Pancreas (tissue), 10 donors: Measurements from ENCODE around the gene STK32A. TPM values are rescaled to one million over a fixed set of nuclear protein-coding genes. Genes with fewer than 3 reads are reported as not detected.

ENCODE experiments used
- ATAC-seq, 4 donors: fragments of 200-7000 bp; cut with Tn5 transposase; one replicate each; pipeline versions ENCODE4 v1.8.0 to v1.9.1; 2020; ENCODE audit warnings: mild to moderate bottlenecking in 4 of 4, moderate library complexity in 4 of 4
- DNase-seq, 6 donors: peaks; one replicate each; pipeline ENCODE4 v3.0.0-alpha.2; 2020
- FAIRE-seq: peaks from 2 replicates; lab custom pipeline; 2012; peaks lifted over from hg19 to GRCh38; lab: Jason Lieb, UNC
- H3K27ac ChIP-seq, 4 donors: fragments of 200-600 bp; sonication (generic); 1 replicate in 3 of 4; 2 replicates in 1 of 4; pipeline versions ENCODE4 v1.5.0 to v1.8.0; 2020
- H3K27me3 ChIP-seq, 4 donors: fragments of 200-600 bp; one replicate each; pipeline ENCODE4 v1.8.0; 2021
- H3K36me3 ChIP-seq, 3 donors: fragments of 200-600 bp; sonication (generic) in 1 of 3; one replicate each; pipeline versions ENCODE4 v1.5.0 to v1.8.0; 2020 to 2021
- H3K4me1 ChIP-seq, 3 donors: fragments of 200-600 bp; one replicate each; pipeline ENCODE4 v1.8.0; 2021
- H3K4me3 ChIP-seq, 4 donors: fragments of 200-600 bp; sonication (generic) in 2 of 4; one replicate each; pipeline versions ENCODE4 v1.5.0 to v1.8.0; 2020 to 2021
- H3K9me3 ChIP-seq, 4 donors: fragments of 200-600 bp; one replicate each; pipeline ENCODE4 v1.8.0; 2021
- WGBS, 2 donors: extraction: QIAGEN DNeasy Blood & Tissue Kit; methylation state at CpG; one replicate each; pipeline ENCODE4 v1.1.7; 2013; 5-methylcytosine and 5-hydroxymethylcytosine counted together
- intact Hi-C, 3 donors: fragments of 100-400 bp; cut with DNase I; formaldehyde crosslinking; loops; one replicate each; pipeline versions ENCODE4 v1.11.1 to v1.14.2; 2022
- polyA plus RNA-seq, 2 donors: library from polyadenylated mRNA; stranded (reverse); fragments of 200-250 nt; gene quantifications; one replicate each; pipeline ENCODE4 v1.2.3, GENCODE V29; 2013
- total RNA-seq, 6 donors: library from RNA; stranded (reverse); fragmentation: NEBNext Ultra II Directional in 4 of 6; extraction: Animal tissue kit (Norgen Biotek cat#: 25700) in 4 of 6; gene quantifications; one replicate each; pipeline versions ENCODE4 v1.2.1 to v1.2.4, GENCODE V29; 2021 to 2023
- TF ChIP-seq, protein P1 (sequence below), 4 donors: fragments of 200-600 bp; sonication (generic) in 3 of 4; IDR thresholded peaks; one replicate each; pipeline versions ENCODE4 v1.5.0 to v1.8.0; 2021; ENCODE audit warnings: antibody characterized with exemption in 4 of 4
- donor health status: healthy with polysubstance abuse.
- donor health status: DM: no; HTN: no; CAD: no; lungs with moderate emphysema.
- donor health status: DM: no; HTN: no; CAD: no.
- donor health status: control.
- donor health status: control.
- donor health status: Bipolar disorder and iron deficiency.
- donor health status: DM: yes; HTN: yes; CAD: no.
- donor health status: DM: no; HTN: no; CAD: no.
- donor health status: DM: no; HTN: no; CAD: no.
- donor health status: DM: yes; HTN: yes; CAD: no.

The STK32A gene
- total and polyA plus RNA-seq, 8 donors, result 1.7 to 5.6 (median 3.2) TPM

- no peak for DNase-seq
- TF ChIP-seq, protein P1, sequence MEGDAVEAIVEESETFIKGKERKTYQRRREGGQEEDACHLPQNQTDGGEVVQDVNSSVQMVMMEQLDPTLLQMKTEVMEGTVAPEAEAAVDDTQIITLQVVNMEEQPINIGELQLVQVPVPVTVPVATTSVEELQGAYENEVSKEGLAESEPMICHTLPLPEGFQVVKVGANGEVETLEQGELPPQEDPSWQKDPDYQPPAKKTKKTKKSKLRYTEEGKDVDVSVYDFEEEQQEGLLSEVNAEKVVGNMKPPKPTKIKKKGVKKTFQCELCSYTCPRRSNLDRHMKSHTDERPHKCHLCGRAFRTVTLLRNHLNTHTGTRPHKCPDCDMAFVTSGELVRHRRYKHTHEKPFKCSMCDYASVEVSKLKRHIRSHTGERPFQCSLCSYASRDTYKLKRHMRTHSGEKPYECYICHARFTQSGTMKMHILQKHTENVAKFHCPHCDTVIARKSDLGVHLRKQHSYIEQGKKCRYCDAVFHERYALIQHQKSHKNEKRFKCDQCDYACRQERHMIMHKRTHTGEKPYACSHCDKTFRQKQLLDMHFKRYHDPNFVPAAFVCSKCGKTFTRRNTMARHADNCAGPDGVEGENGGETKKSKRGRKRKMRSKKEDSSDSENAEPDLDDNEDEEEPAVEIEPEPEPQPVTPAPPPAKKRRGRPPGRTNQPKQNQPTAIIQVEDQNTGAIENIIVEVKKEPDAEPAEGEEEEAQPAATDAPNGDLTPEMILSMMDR (IDR thresholded peaks at IDR 0.05), result no peak
- no peak for ATAC-seq
- peaks cover 0 to 4% (median 0%) of the 10 kb centered on the region in 3 donors for H3K4me1 ChIP-seq
- H3K27ac ChIP-seq, result no peak overlapping the region
- H3K36me3 ChIP-seq, result no peaks in the 10 kb centered on the region
- no peaks in the 10 kb centered on the region for H3K9me3 ChIP-seq
- H3K27me3 ChIP-seq, result no peaks in the 10 kb centered on the region
- no peak for FAIRE-seq
- no peak overlapping the region for H3K4me3 ChIP-seq
- intact Hi-C loops, result no loop called here
- WGBS, 2 donors, result 92% methylated on average over 9 of the region's 9 CpGs
Observed at GRCh38 chr5:147305147-147305546, 70.3 kb downstream of the STK32A start.

DNA sequence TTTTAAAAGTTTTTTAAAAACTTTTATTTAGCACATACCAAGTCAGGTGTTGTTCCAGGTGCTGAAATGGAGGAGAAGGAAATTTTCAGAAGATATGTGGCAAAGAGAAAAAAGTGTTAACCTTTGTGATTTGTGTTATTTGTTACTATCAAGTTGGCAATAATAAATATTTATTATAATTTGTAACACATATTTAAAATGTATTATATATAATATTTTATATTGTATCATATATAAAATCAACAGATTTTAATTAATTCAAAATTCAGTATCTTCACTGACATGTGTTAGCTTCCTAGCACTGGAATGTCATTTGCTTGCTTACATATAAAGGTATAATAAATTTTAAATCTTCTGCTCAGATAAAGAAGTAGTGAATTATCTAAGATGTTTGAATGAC is 71.5 kb downstream of the STK32A start:
- TF ChIP-seq, protein P1 (IDR thresholded peaks at IDR 0.05), result no peak
- peaks cover 0 to 4% (median 0%) of the 10 kb centered on the region in 3 donors for H3K4me1 ChIP-seq
- H3K9me3 ChIP-seq, result no peaks in the 10 kb centered on the region
- H3K27ac ChIP-seq, result no peak overlapping the region
- H3K27me3 ChIP-seq, result no peaks in the 10 kb centered on the region
- DNase-seq (no peak), ATAC-seq (no peak), FAIRE-seq (no peak)
- no peak overlapping the region for H3K4me3 ChIP-seq
- no peaks in the 10 kb centered on the region for H3K36me3 ChIP-seq
- intact Hi-C loops, result no loop called here

- no peak for DNase-seq
- no peak for ATAC-seq
- Histone ChIP-seq H3K27ac (no peak overlapping the region), H3K27me3 (no peaks in the 10 kb centered on the region), H3K9me3 (no peaks in the 10 kb centered on the region), H3K36me3 (no peaks in the 10 kb centered on the region), H3K4me3 (no peak overlapping the region), H3K4me1 (peaks cover 0 to 4% (median 0%) of the 10 kb centered on the region in 3 donors)
- TF ChIP-seq, protein P1 (IDR thresholded peaks at IDR 0.05), result no peak
- FAIRE-seq, result no peak
- intact Hi-C loops, result no loop called here
- WGBS, 2 donors, result 92 to 94% methylated on average over 4 of the region's 4 CpGs
Observed at GRCh38 chr5:147307170-147307569, 72.3 kb downstream of the STK32A start.

GRCh38 chr5:147309621-147310020 is 74.8 kb downstream of the STK32A start:
- H3K9me3 ChIP-seq, result no peaks in the 10 kb centered on the region
- 78 to 80% methylated on average over 4 of the region's 4 CpGs for WGBS, 2 donors
- H3K4me1 ChIP-seq, result no peaks in the 10 kb centered on the region
- FAIRE-seq, result no peak
- no peak for DNase-seq
- no peaks in the 10 kb centered on the region for H3K27me3 ChIP-seq
- TF ChIP-seq, protein P1 (IDR thresholded peaks at IDR 0.05), result no peak
- H3K4me3 ChIP-seq, result no peak overlapping the region
- H3K36me3 ChIP-seq, result no peaks in the 10 kb centered on the region
- no peak overlapping the region for H3K27ac ChIP-seq
- no peak for ATAC-seq
- intact Hi-C loops, result no loop called here

- TF ChIP-seq, protein P1 (IDR thresholded peaks at IDR 0.05), result no peak
- Histone ChIP-seq H3K9me3 (no peaks in the 10 kb centered on the region), H3K27me3 (no peaks in the 10 kb centered on the region), H3K4me1 (no peaks in the 10 kb centered on the region), H3K4me3 (no peak overlapping the region), H3K36me3 (no peaks in the 10 kb centered on the region), H3K27ac (no peak overlapping the region)
- intact Hi-C loops, result no loop called here
- no peak for FAIRE-seq
- peak; percentile 48 to 98 (median 94) for ATAC-seq
- WGBS, 2 donors, result 85 to 90% methylated on average over 10 of the region's 10 CpGs
- DNase-seq, result peak; percentile 27 to 74 (median 50)
Observed at GRCh38 chr5:147310059-147310704, 75.4 kb downstream of the STK32A start.
